ENCODE data around the gene SERF2.
"Not testable (repeated sequence)": the region's sequence is repeated elsewhere in the genome, so short reads cannot be mapped to it uniquely, and the experiment has no call there.

Gene SERF2

DNA sequence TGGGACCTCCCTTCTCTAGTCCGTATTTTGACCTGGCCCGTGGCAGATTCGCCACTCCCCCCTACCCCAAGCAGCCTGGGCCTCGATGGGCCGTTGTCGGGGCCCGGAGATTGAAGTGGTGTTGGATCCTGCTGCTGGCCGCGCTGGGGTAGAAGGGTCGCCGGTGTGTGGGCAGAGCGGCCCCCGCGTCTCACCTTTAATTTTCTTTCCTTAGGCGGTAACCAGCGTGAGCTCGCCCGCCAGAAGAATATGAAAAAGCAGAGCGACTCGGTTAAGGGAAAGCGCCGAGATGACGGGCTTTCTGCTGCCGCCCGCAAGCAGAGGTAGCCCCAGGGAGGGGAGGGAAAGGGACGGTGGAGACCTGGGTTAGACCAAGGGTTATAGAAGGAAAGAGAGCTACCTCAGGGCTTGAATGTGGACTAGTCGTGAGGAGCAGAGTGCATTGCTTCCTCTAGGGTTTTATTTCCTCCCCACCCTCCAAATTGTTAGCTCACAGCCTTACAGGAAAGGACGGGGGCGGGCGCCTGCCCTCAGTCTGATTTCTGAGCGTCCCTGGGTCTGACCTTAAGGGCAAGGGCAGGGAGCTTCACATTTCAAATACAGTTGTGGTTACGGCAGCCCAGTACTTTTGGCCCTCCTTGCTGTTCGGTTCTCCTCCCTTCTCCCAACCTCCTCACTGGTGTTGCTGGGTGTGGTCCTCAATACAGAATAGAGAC, 799 bp downstream of the SERF2 start:
- peak in 4 of 56 donors; percentile 18 to 62 (median 31) for DNase-seq

DNA sequence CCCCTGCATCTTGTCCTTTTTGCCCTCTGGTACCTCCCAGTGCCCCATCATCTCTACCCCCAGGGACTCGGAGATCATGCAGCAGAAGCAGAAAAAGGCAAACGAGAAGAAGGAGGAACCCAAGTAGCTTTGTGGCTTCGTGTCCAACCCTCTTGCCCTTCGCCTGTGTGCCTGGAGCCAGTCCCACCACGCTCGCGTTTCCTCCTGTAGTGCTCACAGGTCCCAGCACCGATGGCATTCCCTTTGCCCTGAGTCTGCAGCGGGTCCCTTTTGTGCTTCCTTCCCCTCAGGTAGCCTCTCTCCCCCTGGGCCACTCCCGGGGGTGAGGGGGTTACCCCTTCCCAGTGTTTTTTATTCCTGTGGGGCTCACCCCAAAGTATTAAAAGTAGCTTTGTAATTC, 1.5 kb downstream of the SERF2 start:
- DNase-seq: no peak

DNA sequence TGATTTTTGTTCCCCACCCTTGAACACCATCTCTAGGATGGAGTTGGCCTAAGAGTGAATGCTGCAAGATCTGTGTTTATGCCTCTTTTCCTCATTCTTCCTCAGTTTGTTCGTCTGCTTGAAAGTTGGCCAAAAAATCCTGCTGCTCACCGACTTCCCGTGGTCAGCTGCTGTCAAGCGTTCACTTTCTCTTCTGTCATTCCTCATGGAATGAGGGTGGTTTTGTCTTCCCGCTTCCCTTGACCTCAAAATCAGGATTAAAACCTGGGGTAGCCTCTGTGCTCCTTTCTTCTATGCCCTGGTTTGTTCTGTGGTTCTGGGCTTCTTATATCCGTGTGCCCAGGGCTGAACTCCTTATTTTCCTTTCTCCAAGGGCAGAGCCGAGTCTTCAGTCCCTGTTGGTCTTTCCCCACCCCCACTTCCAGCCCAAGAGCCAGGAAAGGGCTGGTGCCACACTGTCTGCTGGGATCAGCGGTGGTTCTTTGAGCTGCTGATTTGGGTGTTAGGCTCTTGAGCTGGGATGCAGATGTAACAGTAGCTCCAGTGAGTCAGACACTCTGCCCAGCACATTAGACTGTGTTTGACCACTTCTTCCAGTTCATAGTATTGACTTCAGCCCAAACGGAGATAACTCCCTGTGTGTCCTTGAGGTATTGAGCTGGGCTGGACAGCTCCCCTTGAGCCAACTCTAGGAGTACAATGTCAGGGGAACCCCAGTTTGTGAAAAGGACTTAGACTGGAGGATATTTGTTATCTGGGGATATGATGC, 2.3 kb downstream of the SERF2 start:
- DNase-seq: peak in 1 of 56 donors; percentile 7

DNA sequence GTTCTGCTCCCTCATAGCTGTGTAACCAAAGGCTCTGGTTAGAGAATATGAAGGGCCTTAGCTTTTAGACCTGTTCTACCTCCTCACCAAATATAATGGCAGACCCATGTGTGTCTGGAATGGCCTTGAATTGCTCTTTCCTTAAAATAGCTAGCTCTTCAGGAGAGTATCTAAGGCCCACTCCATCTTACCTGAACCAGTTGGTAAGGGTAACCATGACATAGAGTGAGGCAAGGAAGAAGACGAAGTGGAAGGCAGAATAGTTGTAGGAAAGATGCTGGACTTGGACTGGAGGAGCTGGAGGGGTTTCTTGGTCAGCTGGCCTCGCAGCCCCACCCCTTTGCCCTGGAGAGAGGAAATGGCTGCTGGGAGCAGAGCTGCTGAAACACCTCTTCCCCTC, 3.1 kb downstream of the SERF2 start:
- DNase-seq: no peak

DNA sequence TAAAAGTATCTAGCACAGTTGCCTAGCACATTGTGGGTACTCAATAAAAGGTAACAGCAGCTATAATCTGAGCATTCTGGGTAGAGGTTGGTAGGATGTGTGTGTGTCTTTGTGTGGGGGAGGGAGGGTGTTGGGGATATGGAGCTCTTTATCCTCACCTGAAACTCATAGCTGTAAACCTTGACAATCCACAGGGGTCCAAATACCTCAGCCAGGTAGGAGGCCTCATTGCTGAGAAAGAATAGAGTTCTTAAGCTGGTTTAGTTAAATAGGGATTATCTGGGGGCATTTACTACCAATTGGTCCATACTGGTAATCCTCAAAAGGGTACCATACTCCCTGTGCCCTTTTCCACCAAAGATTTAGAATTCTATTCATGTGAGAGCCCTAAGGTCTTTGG, 3.9 kb downstream of the SERF2 start:
- no peak for DNase-seq

DNA sequence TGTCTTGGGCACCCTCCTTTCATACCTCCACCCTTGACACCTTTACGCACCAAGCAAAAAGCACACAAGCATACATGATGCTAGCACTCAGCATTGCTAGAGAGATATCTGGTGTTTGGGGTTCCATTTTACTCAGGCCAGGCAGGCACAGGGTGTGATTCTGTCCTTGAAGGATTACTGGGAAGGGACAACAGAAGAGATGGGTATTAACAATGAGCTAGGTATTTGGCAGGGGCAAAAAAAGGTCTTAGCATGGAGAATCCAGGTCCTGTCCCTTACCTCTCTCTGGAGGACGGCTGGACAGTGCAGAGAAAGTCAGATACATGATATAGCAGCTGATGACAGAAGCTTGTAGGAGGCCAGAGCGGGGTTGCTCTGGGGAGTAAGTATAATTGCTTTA, 4.4 kb downstream of the SERF2 start:
- DNase-seq: no peak

DNA sequence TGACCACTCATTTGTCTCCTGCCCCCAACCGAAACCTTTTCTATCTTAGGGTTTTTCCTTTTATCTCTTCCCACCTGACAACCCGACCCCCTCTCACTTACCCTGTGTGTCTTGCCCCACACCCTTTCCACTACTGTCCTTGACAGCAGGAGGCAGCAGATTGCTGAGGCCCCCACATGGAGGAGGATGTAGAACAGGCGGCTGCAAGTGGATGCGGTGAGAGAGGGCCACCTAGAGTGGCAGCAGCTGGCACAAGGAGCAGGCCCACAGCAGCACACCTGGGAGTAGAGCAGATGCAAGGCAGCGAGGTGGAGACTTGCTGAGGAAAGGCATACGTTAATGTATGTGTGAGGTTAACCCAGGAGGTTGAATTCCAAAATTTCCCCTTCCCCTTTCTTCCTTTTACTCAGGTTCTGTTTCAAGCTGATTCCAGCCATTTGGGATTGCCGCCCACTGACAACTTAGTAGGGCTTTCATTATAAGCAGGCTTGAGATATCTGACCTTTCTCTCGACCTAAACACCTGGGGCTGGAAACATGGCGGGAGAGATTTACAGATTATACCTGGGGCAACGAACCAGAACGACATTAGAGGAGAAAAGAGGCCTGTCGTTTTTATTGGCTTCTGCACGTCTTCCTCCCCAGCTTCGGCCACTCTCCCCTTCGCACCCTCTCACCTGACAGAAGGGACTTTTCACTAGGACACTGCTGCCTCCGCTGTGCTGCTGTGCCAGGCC, 7.3 kb downstream of the SERF2 start:
- DNase-seq: peak in 1 of 56 donors; percentile 23

DNA sequence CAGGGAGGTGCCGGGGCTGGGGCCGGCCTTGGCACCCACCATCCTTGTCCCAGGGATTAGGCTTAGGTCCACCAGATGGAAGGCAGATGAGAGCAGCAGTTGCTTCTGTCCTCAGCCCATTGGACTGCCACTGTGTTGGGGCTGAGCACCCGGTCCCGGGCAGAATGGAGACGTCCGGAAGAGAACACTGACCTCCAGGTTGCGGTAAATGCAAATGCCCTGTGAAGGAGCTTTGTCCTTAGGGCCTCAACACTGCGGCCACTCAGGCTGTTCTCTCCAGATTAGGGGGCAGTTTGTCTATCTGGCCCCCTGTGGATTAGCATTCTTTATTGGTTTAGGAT, 7.8 kb downstream of the SERF2 start, which contains the start of gene SERINC4:
SERINC4 (minus strand) TSS at position 276 of the 341 bp plus-strand sequence; CDS start at position 42, 234 bp downstream.
- peak in 2 of 56 donors; percentile 28 to 38 for DNase-seq

DNA sequence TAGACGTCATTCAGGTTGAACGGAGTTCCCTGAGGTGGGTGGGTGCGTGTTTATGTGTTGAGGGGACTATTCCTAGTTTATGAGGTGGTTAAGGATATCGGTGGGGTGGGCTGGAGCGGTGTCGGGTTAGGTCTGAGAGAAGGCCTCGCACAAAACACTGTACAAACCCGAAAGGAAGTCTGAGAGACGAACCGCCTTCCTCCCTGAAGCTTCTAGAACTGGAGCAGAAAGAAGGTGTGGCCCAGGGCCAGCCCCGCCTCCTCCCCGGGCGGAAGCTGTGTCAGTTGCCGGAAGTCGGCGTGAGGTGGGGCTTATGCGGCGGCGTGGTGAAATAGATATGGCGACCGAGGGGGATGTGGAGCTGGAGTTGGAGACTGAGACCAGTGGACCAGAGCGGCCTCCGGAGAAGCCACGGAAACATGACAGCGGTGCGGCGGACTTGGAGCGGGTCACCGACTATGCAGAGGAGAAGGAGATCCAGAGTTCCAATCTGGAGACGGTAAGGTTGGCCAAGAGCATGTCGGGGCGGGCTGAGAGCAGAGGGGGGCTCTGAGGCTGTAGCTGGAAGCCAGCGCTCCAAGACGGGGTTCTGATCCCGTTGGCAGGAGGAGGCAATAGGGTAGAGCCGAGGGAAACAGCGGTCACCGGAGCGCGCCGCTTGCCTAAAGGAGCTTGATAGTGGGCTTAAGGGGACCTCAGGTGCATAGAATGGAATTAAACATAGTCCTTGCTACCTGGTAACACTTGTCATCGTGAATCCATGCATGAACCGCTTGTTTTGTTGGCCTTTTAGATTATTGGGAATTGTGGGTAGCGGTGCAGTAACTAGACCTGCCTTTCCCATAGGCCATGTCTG, 8.4 kb downstream of the SERF2 start, which contains the start of gene HYPK:
HYPK (plus strand) TSS at position 314 of the 856 bp plus-strand sequence; CDS start at position 338, 24 bp downstream.
- peak; percentile 42 to 97 (median 88) for DNase-seq

DNA sequence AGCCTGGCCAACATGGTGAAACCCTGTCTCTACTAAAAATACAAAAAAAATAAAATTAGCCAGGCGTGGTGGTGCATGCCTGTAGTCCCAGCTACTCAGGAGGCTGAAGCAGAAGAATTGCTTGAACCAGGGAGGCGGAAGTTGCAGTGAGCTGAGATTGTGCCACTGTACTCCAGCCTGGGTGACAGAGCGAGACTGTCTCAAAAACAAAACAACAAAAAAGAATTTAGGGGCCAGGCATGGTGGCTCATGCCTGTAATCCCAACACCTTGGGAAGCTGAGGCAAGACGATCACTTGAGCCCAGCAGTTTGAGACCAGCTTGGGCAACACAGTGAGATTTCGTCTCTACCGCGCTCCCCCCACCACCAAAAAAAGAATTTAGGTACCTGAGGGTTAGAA, 10.6 kb downstream of the SERF2 start:
- not testable (repeated sequence) for DNase-seq

DNA sequence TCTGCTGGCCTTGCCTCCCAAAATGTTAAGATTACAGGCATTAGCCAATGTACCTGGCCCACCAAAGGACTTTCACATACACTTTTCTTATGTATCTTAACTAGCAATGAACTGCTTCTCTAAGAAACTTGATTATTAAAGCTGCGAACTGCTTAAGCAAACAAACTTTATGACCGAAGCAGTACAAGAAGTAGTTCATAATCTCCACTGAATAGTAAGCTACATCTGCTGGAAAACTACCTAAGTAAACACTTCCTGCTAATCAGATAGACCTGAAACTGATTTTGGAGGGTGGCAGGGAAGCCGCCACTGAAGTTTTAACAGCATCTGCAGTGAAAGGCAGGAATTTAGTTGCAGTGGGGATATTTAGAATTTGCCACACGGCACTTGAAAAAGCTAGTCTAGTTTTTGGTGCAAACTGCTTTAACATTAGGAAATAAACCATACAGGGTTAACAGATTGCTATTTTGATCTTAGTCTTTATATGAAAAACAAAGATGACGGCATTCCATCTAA, 16.4 kb downstream of the SERF2 start:
- no peak for DNase-seq

DNA sequence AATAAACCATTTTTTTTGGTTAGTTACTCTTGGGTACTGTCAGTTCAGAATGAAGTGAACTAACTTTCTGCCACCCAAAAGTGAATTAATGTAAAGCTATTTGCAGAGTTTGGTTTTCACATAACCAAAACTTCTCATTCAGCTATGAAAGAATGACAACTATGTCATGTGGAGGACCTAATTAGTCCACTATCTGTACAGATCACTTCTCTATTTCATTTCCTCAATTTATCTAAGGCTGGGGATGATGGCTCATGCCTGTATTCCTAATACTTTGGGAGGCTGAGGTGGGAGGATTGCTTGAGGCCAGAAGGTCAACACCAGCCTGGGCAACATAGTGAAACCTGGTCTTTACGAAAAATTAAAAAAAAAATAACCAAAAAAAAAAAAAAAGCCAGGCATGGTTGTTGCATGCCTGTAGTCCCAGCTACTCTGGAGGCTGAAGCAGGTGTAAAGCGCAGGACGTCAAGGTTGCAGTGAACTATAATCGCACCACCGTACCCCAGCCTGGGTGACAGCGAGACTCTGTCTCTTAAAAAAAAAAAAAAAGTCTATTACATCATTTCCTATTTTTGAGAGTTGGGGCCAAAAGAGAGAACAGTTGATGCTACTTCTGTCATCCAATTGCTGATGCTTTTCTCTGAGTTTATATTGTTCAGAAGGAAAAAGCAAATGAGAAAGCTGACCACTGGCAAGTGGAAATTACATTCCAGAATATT, 17.0 kb downstream of the SERF2 start:
- no peak for DNase-seq

DNA sequence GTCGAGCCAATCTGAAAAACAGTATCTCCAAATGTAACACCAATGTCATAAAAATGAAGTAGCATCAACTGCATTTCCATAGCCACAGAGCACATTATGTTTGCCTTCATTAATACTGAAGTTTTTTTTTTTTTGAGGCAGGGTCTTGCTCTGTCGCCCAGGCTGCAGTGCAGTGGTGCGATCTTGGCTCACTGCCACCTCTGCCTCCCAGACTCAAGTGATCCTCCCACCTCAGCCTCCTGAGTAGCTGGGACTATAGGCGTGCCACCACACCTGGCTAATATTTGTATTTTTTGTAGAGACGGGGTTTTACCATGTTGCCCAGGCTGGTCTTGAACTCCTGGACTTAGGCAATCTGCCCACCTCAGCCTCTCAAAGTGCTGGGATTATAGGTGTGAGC, 22.9 kb downstream of the SERF2 start:
- not testable (repeated sequence) for DNase-seq

DNA sequence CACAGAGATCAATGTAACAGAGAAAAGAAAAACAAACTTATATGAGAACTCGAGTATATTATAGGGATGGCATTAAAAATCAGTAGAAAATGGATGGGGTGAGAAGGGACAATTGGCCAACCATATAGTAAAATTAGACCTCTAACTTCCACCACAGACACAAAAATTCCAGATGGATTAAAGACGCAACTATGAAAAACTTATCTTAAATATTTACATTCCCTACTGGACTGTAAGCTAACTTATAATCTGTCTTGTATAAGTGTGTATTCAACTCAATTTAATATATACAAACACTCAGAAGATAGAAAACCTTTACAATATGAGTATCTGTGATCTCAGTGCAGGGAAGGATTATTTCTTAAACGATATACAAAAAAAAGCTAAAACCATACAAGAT, 29.4 kb downstream of the SERF2 start:
- no peak for DNase-seq

DNA sequence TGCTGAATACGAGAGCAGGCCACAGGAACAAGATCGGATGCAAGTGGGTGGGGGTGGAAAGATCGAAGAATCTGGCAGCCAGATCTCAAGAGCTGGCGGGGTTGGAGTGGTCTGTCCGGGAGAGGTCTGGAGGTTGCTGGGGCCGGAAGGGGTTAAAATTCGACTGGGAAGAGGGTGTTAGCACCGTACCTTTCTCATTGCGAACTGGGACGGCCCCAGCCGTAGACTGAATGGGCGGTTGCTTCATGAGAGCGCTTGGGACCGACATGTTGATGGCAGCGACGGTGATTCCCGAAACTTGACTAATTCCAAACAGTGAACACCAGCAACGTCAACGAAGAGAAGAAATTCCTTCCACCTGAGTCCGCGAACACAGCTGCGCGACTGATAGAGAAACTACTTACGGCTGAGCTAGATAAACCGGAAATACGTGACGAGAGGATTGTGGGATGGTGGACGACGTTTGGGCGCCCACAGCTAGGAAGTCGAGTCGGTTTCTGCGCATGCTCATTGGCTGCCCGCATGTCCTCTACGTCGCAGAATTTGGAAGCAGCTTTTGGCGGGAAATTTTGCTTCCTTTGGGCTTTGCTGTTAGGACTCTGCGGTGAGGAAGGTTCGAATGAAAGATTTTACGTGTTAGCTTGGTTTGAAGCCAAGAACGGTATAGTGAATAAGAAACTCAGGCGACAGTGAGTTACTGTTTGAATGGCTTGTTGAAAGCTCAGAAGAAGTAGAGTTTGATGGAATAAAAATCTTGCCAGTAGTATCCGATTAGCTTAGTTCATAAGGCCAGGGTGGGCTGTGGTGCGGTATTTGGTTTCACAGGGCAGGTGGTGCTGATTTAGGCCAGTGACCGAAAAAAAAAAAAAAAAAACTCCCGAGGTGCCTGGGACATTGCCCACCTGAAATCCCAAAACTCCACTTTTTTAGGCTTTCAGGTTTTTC, 32.5 kb downstream of the SERF2 start, which contains the start of gene MFAP1:
MFAP1 (minus strand) TSS at position 389 of the 945 bp plus-strand sequence; CDS start at position 268, 121 bp downstream.
- peak; percentile 48 to 97 (median 88) for DNase-seq

DNA sequence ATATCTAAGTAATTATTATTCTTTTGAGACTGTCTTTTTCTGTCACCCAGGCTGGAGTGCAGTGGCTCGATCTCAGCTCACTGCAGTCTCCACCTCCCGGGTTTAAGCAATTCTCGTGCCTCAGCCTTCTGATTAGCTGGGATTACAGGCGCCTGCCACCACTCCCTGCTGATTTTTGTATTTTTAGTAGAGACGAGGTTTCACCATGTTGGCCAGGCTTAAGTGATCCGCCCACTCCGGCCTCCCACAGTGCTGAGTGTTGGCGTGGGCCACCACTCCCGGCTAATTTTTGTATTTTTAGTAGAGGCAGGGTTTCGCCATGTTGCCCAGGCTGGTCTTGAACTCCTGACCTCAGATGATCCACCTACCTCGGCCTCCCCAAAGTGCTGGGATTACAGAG, 33.2 kb downstream of the SERF2 start:
- not testable (repeated sequence) for DNase-seq

DNA sequence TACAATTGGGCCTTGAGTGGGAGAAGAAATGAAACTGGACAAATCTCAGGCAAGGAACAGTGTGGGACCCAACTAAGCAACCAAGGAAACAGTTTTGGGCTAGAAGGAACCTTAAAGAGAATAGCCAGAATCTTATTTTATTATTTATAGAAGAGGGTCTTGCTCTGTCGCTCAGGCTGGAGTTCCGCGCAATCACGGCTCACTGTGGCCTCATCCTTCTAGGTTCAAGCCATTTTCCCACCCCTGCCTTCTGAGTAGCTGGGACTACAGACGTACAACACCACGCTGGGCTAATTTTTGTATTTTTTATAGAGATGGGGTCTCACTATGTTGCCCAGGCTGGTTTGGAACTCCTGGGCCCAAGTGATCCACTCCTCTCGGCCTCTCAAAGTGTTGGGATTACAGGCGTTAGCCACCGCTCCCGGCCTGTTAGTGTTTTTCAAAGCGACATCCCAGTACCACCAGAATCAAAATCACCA, 33.9 kb downstream of the SERF2 start:
- DNase-seq: no peak

Data from amygdala (tissue), 56 donors.